Calu3 (cell line): ENCODE results near the gene RNASE8. TPM values are rescaled to one million over a fixed set of nuclear protein-coding genes. Genes with fewer than 3 reads are reported as not detected.

Source experiments
- BruUV-seq: library from RNA; stranded (reverse); fragments of 400-500 nt; replicated peaks from 2 replicates; lab custom pipeline; 2021; lab: Mats Ljungman, UMichigan
- CTCF ChIA-PET: fragments of 300-600 bp; sonication (Branson Sonifier 250); formaldehyde crosslinking; loops from one replicate; lab custom pipeline; 2022; ENCODE audit warnings: antibody characterized with exemption; lab: Charles Lee
- DNase-seq: peaks from one replicate; pipeline ENCODE4 v3.0.0; 2022
- H3K27ac Mint-ChIP-seq: one replicate; pipeline ENCODE4 v1.8.0; 2022; ENCODE audit warnings: mixed read lengths; ENCODE audit not compliant: unreplicated experiment
- H3K27me3 Mint-ChIP-seq: one replicate; pipeline ENCODE4 v1.8.0; 2022; ENCODE audit warnings: mixed read lengths; ENCODE audit not compliant: unreplicated experiment
- H3K36me3 Mint-ChIP-seq: one replicate; pipeline ENCODE4 v1.8.0; 2022; ENCODE audit warnings: mild to moderate bottlenecking, moderate library complexity, mixed read lengths; ENCODE audit not compliant: insufficient read depth, unreplicated experiment
- H3K4me1 Mint-ChIP-seq: one replicate; pipeline ENCODE4 v1.8.0; 2022; ENCODE audit warnings: mild to moderate bottlenecking, low read depth, mixed read lengths; ENCODE audit not compliant: unreplicated experiment
- H3K4me3 Mint-ChIP-seq: one replicate; pipeline ENCODE4 v1.8.0; 2022; ENCODE audit warnings: mild to moderate bottlenecking, low read depth, moderate library complexity, mixed read lengths; ENCODE audit not compliant: unreplicated experiment
- H3K9me3 Mint-ChIP-seq: one replicate; pipeline ENCODE4 v1.8.0; 2022; ENCODE audit warnings: low read depth, mixed read lengths; ENCODE audit not compliant: unreplicated experiment
- CTCF ChIP-seq: fragments of 200-600 bp; IDR thresholded peaks from one replicate; pipeline ENCODE4 v1.8.0; 2022; ENCODE audit warnings: antibody characterized with exemption; ENCODE audit not compliant: unreplicated experiment
- intact Hi-C: fragments of 100-400 bp; cut with micrococcal nuclease; formaldehyde crosslinking; loops from one replicate; pipeline ENCODE4 v1.10.0; 2022; ENCODE audit not compliant: unreplicated experiment
- total RNA-seq: library from RNA; stranded (reverse); gene quantifications from 2 replicates; pipeline ENCODE4 v1.2.3, GENCODE V29; 2022

Gene RNASE8
- total RNA-seq, 1 experiment from 2014 or later = not detected

- no peak for DNase-seq
- BruUV-seq = no TSS peak
- no peak overlapping the region for H3K4me3 Mint-ChIP-seq
- intact Hi-C loops = no loop called here
- CTCF ChIA-PET = no interaction called here
- no peak overlapping the region for H3K27ac Mint-ChIP-seq
- H3K36me3 Mint-ChIP-seq = peaks cover 33% of the 10 kb centered on the region
- H3K4me1 Mint-ChIP-seq = peaks cover 8% of the 10 kb centered on the region
- H3K9me3 Mint-ChIP-seq = no peaks in the 10 kb centered on the region
- peaks cover 9% of the 10 kb centered on the region for H3K27me3 Mint-ChIP-seq
- no peak for TF ChIP-seq CTCF
These were observed 16.3 kb downstream of the RNASE8 start for GRCh38 chr14:21073921-21074320.

- peaks cover 2% of the 10 kb centered on the region for H3K27me3 Mint-ChIP-seq
- intact Hi-C loops = no loop called here
- CTCF ChIA-PET = no interaction called here
These were observed 17.0 kb downstream of the RNASE8 start for GRCh38 chr14:21074398-21075272.

GRCh38 chr14:21075719-21076437, 18.3 kb downstream of the RNASE8 start:
- Mint-ChIP-seq H3K4me3 (no peak overlapping the region), H3K36me3 (peaks cover 17% of the 10 kb centered on the region), H3K27me3 (no peaks in the 10 kb centered on the region), H3K27ac (no peak overlapping the region), H3K9me3 (no peaks in the 10 kb centered on the region), H3K4me1 (peaks cover 5% of the 10 kb centered on the region)
- intact Hi-C loops = no loop called here
- CTCF ChIA-PET = no interaction called here
- no peak for TF ChIP-seq CTCF
- no TSS peak for BruUV-seq
- DNase-seq = no peak

More at GRCh38 chr14:21074398-21075272, 17.0 kb downstream of the RNASE8 start:
- H3K36me3 Mint-ChIP-seq = peaks cover 26% of the 10 kb centered on the region
- TF ChIP-seq CTCF = no peak
- peaks cover 8% of the 10 kb centered on the region for H3K4me1 Mint-ChIP-seq
- no peak for DNase-seq
- no TSS peak for BruUV-seq
- no peak overlapping the region for H3K4me3 Mint-ChIP-seq
- H3K9me3 Mint-ChIP-seq = no peaks in the 10 kb centered on the region
- no peak overlapping the region for H3K27ac Mint-ChIP-seq

- intact Hi-C loops = no loop called here
- CTCF ChIA-PET = no interaction called here
- Mint-ChIP-seq H3K27ac (no peak overlapping the region), H3K27me3 (no peaks in the 10 kb centered on the region), H3K4me1 (no peaks in the 10 kb centered on the region), H3K4me3 (no peak overlapping the region), H3K9me3 (no peaks in the 10 kb centered on the region), H3K36me3 (peaks cover 11% of the 10 kb centered on the region)
- BruUV-seq = no TSS peak
- TF ChIP-seq CTCF = no peak
- no peak for DNase-seq
These were observed 20.1 kb downstream of the RNASE8 start for GRCh38 chr14:21077672-21078071.
